ENCODE data around the gene DENND1A. TPM values are rescaled to one million over a fixed set of nuclear protein-coding genes. Genes with fewer than 3 reads are reported as not detected.

Gene DENND1A
- total RNA-seq, 1 donor from 2014 or later = 13.9 TPM

DNA sequence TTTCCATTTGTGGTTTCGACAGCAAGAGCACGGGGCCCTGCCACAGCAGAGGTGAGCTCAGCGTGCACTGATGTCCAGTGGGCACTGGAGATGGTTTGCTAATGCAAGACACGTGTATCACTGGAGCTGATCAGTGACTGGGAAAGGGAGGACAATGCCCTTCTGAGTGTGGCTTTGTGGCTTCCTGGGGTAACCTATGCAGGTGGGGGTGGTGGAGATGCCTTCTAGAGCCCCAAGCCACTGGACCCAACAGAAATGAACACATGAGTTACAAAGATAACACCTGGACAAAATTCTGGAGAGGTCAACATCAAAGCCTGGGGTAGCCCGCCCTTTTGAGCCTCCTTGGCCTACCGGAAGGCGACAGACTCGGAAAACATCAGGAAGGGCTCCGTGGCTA, 312.6 kb downstream of the DENND1A start:
- Mint-ChIP-seq H3K4me1 (ENCODE audit: low read depth, unreplicated experiment) (no peaks in the 10 kb centered on the region), H3K9me3 (ENCODE audit: unreplicated experiment) (peaks cover 3% of the 10 kb centered on the region), H3K27ac (ENCODE audit: unreplicated experiment) (no peak overlapping the region), H3K27me3 (ENCODE audit: unreplicated experiment) (no peaks in the 10 kb centered on the region), H3K4me3 (ENCODE audit: unreplicated experiment) (no peak overlapping the region), H3K36me3 (ENCODE audit: unreplicated experiment) (no peaks in the 10 kb centered on the region)
- TF ChIP-seq, protein P1, sequence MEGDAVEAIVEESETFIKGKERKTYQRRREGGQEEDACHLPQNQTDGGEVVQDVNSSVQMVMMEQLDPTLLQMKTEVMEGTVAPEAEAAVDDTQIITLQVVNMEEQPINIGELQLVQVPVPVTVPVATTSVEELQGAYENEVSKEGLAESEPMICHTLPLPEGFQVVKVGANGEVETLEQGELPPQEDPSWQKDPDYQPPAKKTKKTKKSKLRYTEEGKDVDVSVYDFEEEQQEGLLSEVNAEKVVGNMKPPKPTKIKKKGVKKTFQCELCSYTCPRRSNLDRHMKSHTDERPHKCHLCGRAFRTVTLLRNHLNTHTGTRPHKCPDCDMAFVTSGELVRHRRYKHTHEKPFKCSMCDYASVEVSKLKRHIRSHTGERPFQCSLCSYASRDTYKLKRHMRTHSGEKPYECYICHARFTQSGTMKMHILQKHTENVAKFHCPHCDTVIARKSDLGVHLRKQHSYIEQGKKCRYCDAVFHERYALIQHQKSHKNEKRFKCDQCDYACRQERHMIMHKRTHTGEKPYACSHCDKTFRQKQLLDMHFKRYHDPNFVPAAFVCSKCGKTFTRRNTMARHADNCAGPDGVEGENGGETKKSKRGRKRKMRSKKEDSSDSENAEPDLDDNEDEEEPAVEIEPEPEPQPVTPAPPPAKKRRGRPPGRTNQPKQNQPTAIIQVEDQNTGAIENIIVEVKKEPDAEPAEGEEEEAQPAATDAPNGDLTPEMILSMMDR (IDR thresholded peaks at IDR 0.05; ENCODE audit: partially characterized antibody, unreplicated experiment) = no peak
- DNase-seq = no peak

DNA sequence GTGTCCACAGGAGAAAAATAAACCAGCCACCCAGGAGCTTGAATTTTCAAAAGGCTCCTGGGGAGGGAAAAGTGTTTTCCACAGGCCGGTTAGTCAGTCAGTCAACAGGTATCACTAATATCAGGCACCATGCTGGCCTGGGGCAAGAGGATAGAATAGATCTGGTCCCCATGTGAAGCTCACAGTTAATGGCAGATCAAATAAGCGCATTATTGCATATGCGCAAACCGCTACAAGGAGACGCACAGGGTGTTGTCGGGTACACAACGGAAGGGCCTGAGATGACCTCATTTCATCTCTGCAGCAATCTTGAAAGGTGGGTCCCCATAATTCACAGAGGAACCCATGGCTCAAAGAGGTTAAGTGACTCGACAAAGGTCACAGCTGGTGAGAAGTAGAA, 313.2 kb downstream of the DENND1A start:
- H3K36me3 Mint-ChIP-seq (ENCODE audit: unreplicated experiment) = no peaks in the 10 kb centered on the region
- no peaks in the 10 kb centered on the region for H3K27me3 Mint-ChIP-seq (ENCODE audit: unreplicated experiment)
- TF ChIP-seq, protein P1 (IDR thresholded peaks at IDR 0.05; ENCODE audit: partially characterized antibody, unreplicated experiment) = no peak

DNA sequence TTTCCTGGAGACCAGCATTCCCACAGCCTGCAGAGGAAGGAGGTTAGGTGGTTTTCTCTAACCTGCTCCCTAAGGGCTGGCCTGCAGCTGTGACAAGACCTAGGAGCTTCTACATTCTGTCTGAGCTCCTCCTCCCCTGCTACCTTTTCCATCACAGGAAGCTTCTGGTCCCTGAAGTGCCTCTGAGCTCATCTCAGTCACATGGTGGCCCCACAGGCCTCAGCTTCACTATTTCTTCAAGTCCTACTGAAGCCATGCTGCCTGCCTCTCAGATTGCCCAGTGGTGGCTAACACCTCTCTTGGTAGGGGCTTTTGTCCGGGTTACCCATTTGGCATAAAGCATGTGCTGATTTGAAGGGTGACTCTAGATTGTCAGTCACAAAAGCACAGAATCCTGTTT, 314.5 kb downstream of the DENND1A start:
- H3K36me3 Mint-ChIP-seq (ENCODE audit: unreplicated experiment) = no peaks in the 10 kb centered on the region
- H3K4me1 Mint-ChIP-seq (ENCODE audit: low read depth, unreplicated experiment) = no peaks in the 10 kb centered on the region
- TF ChIP-seq, protein P1 (IDR thresholded peaks at IDR 0.05; ENCODE audit: partially characterized antibody, unreplicated experiment) = no peak
- H3K4me3 Mint-ChIP-seq (ENCODE audit: unreplicated experiment) = no peak overlapping the region
- H3K27me3 Mint-ChIP-seq (ENCODE audit: unreplicated experiment) = no peaks in the 10 kb centered on the region
- H3K27ac Mint-ChIP-seq (ENCODE audit: unreplicated experiment) = no peak overlapping the region
- no peak for DNase-seq
- peaks cover 1% of the 10 kb centered on the region for H3K9me3 Mint-ChIP-seq (ENCODE audit: unreplicated experiment)

More for the DNA sequence above, 313.2 kb downstream of the DENND1A start:
- H3K27ac Mint-ChIP-seq (ENCODE audit: unreplicated experiment) = no peak overlapping the region
- no peaks in the 10 kb centered on the region for H3K4me1 Mint-ChIP-seq (ENCODE audit: low read depth, unreplicated experiment)
- H3K9me3 Mint-ChIP-seq (ENCODE audit: unreplicated experiment) = peaks cover 3% of the 10 kb centered on the region
- H3K4me3 Mint-ChIP-seq (ENCODE audit: unreplicated experiment) = no peak overlapping the region
- no peak for DNase-seq

DNA sequence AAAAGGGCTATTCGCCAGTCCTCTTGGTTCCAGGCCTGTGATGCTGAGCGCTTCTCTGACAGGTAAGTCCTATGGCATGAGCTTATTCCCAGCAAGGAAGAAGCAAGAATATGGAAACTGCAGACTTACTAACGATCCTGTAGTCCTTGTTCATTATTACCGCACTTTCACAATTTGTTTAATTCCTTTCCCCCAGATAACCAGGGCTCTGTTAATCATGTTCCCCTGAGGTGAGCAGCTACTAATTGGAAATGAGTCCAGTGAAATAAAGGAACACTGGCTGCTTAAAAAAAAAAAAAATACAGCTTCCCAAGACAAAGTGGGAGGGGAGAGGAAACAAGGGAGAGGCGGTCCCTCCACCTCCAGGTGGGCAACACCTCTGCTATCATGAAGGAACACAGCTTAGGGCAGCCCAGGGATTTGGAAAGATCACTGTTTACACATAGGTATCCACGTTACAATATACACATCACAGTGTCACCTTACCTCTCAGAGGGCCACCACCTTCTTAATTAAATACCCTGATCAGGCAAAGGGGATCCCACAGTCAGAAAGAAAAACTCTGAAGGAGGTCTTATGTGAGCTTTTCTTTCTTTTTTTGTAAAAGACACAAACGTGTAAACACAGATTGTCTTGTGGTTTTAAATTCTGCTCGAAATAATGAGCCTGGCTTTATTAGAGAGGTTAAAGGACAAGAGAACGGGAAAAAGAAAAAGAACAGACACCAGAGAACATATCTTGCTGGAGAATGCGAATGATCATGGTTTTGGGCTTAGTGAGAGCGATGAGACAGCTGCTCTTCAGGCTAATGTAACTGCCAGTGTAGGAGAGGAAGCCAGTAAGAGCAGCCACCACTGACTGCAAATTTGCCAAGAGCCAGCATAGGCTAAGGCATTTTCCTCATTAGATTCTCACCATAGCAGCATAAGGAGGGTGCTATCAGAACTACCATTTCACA, 315.3 kb downstream of the DENND1A start:
- Mint-ChIP-seq H3K36me3 (ENCODE audit: unreplicated experiment) (no peaks in the 10 kb centered on the region), H3K27me3 (ENCODE audit: unreplicated experiment) (no peaks in the 10 kb centered on the region), H3K4me1 (ENCODE audit: low read depth, unreplicated experiment) (no peaks in the 10 kb centered on the region), H3K27ac (ENCODE audit: unreplicated experiment) (no peak overlapping the region), H3K4me3 (ENCODE audit: unreplicated experiment) (no peak overlapping the region), H3K9me3 (ENCODE audit: unreplicated experiment) (peaks cover 1% of the 10 kb centered on the region)
- DNase-seq = no peak
- TF ChIP-seq, protein P1 (IDR thresholded peaks at IDR 0.05; ENCODE audit: partially characterized antibody, unreplicated experiment) = no peak

DNA sequence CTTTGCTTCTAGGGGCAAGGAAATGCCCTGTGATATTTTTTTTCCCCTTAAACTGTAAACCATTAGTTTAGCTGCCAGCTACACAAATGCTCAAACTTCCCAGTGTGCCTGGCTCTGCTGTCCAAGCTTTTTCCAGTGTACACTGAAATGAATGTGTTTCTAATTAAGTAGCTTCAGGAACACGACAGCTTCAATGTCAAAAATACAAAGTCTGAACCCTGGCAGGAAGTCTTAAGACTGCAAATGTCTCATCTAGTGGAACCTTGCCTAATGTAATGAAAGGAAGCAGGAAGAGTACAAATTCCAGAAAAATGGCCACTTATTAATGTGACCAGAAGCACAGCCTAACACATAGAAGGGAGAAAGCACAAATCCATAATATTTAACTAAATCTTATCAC, 318.7 kb downstream of the DENND1A start:
- Mint-ChIP-seq H3K4me3 (ENCODE audit: unreplicated experiment) (no peak overlapping the region), H3K4me1 (ENCODE audit: low read depth, unreplicated experiment) (no peaks in the 10 kb centered on the region), H3K36me3 (ENCODE audit: unreplicated experiment) (no peaks in the 10 kb centered on the region), H3K27ac (ENCODE audit: unreplicated experiment) (no peak overlapping the region), H3K27me3 (ENCODE audit: unreplicated experiment) (no peaks in the 10 kb centered on the region), H3K9me3 (ENCODE audit: unreplicated experiment) (peaks cover under 1% of the 10 kb centered on the region)
- TF ChIP-seq, protein P1 (IDR thresholded peaks at IDR 0.05; ENCODE audit: partially characterized antibody, unreplicated experiment) = no peak
- DNase-seq = no peak

All from glutamatergic neuron (in vitro differentiated cells).